GM18520 (cell line): ENCODE results near the gene SLC39A8.
"Not testable (repeated sequence)": the region's sequence is repeated elsewhere in the genome, so short reads cannot be mapped to it uniquely, and the experiment has no call there.

Source experiments
- ATAC-seq: cut with Tn5 transposase; IDR thresholded peaks from one replicate; pipeline ENCODE4 v1.9.1; 2021; ENCODE audit not compliant: unreplicated experiment

Gene SLC39A8

DNA sequence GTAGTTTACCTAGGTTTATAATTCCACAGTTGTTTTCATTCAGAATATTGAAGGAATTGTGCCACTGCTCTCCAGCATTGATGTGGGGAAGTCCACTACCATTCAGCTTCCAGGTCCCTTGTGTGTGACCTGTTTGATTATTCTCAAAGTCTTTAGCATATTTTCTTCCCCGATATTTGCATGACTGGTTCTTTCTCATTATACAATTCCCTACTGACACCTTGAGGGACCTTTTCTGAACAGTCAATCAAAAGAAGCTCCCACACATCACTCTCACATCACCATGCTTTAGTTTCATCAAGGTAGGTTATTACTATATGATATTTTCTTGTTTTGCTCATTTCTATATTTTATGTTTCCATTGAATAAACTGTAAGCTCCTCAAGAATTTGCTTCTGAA lies 44.1 kb downstream of the SLC39A8 start:
- no peak for ATAC-seq

DNA sequence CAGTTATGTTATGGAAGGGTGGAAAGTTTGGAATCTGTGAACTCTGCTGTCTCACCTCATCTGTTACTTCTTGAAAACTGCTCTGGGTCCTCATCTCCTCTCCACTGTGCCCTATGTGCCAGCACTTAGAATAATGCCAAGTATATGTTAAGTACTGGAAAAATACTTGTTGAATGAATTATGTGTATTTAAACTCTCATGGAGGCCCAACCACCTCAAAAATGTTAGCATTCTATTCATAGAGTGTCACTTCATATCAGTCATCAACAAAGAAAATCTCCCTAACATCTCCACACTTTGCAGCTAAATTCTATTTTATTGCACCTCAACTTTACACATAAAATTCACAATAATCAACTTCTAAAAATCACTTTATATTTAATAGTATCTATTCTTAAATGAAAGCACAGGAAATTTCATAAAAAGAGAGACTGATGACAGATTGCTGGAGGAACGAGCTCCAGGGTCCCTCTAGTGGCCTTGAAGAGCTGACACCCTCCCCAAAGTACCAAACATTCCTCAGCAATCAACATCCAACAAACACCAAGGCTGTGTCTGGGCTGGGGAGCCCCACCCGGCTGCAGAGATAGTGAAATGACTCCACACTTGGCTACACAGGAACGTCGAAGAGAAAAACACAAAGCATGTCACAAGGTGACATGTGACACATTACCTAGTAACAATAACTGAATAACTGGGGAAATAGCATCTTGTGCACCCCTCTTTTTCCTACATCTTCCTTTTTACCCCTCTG lies 45.8 kb downstream of the SLC39A8 start:
- ATAC-seq, result peak; percentile 40

DNA sequence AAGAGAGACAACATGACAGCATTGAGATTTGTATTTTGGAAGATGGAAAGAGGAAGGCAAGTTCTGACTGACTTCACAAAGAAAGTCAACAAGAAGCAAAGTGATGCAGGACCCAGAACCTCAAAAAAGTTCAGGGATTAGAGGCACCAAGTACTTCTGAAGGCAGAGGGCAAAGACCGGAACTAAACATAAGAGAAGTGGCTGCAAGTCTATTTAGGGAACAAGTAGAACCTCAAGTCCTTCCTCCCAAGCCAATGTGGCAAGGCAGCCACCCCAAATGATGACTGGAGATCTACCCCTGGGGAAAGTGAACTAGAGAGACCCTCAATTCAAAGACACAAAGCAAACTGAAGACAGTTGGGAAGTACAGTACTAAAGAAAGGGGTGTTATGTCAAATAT lies 46.6 kb downstream of the SLC39A8 start:
- no peak for ATAC-seq

DNA sequence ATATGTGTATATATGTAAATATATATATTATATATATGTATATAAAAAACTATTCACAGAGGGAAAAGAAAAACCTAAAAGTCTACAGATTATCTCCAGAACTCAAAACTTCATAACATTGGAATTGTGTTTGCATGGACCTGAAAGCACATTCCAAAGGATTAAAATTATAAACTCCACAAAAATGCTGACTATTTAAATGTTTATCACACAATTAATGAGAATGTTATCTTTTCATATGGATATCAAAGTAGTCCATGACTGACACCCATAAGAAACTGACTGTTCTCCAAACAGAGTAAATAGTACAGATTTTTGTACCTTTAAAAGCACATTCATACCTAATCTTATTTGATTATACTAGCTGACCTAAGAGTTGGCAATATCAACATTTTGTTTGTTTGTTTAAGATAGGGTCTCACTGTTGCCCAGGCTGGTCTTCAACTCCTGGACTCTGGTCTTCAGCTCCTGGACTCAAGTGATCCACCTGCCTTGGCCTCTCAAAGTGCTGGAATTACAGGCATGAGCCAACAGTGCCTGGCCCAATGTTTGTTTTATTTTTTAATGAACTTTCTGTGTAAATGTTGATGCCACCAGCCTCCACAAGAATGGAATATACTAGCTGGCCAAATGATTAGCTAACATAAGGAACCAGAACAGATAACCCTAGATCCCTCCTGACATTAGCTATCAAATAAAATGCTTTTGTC lies 50.0 kb downstream of the SLC39A8 start:
- no peak for ATAC-seq

DNA sequence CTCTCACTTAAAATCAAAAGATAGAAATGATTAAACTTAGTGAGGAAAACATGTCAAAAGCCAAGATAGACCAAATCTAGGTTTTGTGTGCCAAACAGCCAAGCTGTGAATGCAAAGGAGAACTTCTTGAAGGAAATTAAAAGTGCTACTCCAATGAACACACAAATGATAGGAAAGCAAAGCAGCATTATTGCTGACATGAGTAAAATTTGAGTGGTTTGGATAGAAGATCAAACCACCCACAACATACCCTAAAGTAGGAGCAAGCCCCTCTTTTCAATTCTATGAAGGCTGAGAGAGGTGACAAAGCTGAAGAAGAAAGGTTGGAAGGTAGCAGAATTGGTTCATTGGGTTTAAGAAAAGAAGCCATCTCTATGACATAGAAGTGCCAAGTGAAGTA lies 56.8 kb downstream of the SLC39A8 start:
- no peak for ATAC-seq

DNA sequence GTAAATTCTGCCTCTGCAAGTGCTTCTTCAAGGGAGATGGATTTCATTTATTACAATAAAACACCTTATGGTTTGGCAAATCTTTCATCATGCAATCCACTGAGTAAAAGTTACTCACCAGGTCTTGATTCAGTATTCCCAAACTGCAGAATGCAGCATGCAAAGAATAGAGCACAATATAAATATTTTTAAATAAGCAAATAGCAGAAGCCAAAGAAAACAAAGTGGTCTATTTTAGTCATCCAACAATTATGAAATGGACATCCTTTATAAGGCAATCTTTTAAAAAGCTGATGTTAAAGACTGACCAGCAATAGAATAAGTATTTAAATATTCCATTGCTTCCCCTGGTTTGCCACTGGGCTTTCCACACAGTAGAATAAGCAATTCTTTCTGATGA lies 59.5 kb downstream of the SLC39A8 start:
- no peak for ATAC-seq

DNA sequence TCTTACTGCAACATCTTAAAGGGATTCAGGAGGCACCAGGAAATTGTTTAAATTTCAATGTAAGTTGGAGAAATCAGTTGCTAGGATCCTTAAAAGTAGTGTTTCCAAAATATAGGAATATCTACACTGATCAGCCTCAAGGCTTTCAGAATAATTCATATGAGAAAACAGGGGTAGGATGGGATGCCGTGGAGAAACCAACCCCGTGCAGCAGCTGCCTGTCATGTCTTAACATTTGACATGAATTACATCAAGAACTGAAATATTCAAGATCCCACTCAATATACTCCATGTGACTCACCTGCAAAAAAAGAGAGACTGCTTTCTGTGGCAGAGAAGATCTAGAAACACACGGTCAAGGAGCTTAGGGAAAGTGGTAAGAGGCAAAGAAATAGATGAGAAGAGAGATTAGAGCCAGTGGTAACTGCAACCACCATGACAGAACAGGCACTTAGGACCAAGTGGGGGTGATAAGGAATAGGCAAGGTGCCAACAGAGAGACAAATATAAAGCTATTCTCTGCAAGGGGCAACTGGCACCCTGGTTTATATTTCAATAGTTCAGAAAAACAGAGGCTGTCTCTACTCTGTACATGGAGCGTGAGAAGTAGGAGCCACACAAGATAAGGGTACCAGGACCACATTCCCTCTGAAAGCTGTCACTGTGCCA lies 64.0 kb downstream of the SLC39A8 start:
- ATAC-seq, result no peak

DNA sequence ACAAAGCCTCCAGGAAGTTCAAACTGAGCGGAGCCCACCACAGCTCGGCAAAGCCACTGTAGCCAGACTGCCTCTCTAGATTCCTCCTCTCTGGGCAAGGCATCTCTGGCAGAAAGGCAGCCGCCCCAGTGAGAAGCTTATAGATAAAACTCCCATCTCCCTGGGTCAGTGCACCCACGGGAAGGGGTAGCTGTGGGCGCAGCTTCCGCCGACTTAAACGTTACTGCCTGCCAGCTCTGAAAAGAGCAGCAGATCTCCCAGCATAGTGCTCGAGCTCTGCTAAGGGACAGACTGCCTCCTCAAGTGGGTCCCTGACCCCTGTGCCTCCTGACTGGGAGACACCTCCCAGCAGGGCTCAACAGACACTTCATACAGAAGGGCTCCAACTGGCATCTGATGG lies 72.0 kb downstream of the SLC39A8 start:
- ATAC-seq, result not testable (repeated sequence)

DNA sequence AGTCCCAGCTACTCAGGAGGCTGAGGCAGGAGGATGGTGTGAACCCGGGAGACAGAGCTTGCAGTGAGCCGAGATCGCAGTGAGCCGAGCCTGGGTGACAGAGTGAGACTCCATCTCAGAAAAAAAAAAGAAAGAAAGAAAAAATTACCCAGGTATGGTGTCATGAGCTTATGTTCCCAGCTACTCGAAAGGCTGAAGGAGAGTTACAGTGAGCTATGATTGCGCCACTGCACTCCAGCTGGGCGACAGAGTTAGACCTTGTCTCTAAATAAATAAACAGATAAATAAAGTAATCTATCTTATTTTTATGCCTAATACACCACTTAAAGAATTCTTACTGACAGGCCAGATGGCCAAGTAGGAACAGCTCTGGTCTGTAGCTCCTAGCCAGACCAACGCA lies 73.0 kb downstream of the SLC39A8 start:
- no peak for ATAC-seq

DNA sequence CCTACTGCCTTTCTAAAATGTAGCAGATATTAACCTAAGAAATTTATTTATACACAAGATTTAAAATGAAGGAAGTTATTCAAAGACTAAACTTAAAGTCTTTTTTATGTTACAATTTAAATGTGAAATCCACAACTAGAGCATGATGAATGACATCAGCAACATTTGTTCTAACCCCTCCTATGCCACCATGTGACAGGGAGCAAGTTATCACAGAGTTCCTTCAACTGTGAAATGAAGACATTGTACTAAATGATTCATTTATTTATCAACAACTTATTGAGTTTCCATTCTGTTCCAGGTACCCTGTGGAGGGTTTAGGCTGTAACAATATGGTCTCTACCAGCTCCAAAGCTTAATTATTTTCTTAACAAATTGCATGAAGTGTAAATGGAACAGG lies 76.9 kb downstream of the SLC39A8 start:
- no peak for ATAC-seq

DNA sequence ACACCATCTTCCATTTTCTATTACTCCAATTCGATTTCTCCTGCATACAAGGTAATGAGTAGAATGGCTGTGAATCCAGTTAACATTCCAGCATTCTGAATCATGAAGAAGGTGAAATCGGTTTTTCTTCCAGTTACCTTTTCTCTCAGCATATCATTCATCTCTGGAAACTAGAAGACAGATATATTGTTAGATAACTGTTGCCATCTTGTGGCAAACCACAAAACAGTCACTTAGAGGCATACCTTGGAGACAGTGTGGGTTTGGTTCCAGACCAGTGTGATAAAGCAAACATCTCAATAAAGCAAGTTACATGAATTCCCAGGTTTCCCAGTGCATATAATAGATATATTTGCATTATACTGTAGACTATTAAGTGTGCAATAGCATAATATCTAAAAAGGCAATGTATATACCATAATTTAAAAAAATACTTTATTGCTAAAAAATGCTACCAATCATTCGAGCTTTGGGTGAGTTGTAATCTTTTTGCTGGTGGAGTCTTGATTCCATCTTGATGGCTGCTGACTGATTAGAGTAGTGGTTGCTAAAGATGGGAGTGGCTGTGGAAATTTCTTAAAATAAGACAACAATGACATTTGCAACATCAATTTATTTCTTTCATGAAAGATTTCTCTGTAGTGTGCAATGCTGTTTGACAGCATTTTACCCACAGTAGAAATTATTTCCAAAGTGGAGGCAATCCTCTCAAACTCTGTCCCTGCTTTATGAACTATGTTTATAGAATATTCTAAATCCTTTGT lies 82.1 kb downstream of the SLC39A8 start:
- ATAC-seq, result peak; percentile 91

DNA sequence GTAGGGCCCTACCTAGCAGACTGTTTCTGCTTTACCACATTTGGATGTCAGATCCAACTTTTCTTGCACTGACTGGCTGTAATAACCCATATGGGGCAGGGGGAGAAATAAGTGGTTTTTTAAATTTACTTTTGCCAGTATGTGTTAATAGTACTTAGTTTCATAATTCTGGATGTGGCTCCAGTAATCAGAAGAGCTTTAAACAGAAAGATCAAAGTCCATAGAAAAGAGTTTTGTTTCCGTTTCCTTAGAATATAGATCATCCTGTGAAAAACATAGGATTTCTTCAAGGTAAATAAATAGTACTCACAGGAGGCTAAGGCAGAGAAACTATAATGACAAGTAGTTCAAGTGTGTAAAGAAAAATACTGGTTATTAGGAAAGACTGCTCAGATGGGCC lies 85.6 kb downstream of the SLC39A8 start:
- no peak for ATAC-seq

DNA sequence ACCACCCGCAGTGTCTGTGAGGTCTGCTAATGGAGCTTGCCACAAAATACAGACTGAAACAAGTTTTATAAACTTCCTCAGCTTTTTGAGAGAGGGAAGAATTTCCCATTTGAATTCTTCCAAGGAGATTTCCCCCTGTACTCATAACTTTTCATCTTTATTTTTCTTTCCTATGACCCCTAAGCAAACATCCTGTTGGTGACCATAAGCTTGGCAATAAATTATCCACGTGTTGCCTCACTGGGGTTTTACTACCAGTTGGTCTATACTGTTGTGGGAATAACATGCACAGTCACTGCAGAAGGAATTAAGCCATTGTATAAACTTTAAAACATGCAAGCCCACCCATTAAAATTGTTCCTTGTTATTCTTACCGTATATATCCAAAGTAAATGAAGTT lies 86.2 kb downstream of the SLC39A8 start:
- ATAC-seq, result no peak

DNA sequence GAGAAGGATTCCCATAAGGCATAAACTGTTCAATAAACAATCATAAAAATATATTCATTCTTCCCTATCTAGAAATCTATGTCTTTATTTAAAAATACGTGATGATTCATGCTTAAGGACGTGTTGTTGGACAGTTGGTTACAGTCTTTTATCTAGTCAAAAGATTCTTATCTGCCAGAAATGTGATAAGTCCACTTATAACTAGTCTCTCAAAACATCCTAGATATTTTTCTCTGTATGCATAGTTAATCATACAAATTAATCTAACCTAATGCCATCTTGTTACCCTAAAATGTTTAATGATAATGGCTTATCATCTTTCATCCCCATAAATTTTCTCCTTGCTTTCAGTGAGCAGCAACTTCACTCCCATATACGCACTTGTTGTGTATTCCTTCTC lies 89.0 kb downstream of the SLC39A8 start:
- no peak for ATAC-seq

DNA sequence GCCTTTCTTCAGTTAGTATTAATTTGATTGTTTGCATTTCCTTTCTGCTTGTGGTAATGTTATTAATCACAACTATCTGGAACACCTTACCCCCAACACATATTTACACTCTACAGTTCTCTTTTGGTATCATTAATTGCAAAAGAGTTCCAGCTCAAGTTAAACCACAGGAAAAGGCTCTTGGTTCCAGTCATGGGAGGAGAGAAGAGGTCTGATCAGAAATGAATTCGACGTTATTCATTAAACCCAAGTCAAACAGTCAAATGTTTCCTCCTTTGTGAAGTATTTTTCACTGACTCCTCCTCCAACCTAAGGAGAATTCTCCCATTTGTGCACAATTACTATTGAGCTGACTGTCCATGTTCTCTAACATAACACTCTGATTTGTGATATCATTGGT lies 91.4 kb downstream of the SLC39A8 start:
- no peak for ATAC-seq

DNA sequence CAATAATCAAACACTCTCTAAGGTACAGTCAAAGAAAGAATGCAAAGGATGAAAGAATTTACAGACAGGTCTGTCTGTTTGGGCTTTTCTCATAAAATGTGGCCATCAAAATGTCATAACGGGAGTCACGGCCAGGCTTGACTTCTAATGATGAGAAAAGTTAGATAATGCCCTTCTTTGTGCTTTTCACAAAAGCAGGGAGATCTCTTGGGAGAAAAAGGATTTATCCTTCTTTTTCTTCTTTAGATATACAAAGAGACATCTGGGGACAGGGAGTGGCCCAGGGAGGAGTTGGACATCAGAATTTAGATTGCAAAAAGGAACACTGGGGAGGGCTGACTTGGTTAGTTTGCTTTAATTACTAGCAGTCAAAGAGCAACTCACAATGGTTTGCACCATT lies 93.1 kb downstream of the SLC39A8 start:
- no peak for ATAC-seq

DNA sequence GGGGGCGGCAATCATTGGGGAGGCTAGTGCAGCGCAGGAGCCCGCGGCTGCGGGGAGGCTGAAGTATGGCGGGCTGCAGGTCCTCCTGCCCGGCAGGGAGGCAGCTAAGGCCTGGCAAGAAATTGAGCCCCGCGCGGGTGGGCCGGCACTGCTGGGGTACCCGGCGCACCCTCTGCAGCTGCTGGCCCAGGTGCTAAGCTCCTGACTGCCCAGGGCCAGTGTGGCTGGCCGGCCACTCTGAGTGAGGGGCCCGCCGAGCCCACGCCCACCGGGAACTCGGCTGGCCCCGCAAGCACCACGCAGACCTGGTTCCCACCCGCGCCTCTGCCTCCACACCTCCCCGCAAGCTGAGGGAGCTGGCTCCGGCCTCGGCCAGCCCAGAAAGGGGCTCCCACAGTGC lies 94.9 kb downstream of the SLC39A8 start:
- ATAC-seq, result no peak

DNA sequence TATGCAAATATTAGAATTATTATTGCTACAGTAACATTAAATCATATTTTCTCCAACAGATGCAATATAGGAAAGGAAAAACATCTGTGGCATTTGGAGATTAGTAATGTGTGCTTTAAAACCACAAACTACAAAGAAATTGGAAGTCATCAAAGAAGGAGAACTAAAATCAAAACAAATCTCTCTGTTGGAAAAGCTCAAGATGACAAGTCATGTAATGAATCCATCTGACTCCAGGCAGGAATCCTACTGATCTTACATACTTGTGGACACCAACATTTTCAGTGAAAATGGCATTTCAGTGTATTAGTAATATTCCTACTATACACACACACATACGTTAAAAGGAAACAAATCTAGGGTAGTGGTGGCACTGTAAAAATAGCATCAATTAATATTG lies 98.2 kb downstream of the SLC39A8 start:
- ATAC-seq, result no peak

DNA sequence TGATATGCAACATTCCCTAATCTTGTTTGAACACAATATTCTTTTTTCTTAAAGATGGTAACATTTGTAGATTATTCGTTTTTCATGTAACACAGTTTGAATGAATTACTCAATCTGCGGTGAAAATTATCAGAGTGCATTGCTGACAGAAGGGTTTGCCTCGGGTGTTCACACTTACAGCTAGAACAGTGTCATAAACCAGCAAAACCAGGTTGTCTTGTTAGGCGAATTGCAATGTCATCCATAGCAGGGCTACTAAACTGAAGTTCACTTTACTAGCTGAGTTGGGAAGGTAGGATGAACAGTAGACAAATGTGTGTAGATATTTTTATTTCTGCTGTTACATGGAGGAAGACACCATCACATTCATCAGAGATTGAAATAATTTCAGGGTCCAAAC lies 98.9 kb downstream of the SLC39A8 start:
- ATAC-seq, result no peak

DNA sequence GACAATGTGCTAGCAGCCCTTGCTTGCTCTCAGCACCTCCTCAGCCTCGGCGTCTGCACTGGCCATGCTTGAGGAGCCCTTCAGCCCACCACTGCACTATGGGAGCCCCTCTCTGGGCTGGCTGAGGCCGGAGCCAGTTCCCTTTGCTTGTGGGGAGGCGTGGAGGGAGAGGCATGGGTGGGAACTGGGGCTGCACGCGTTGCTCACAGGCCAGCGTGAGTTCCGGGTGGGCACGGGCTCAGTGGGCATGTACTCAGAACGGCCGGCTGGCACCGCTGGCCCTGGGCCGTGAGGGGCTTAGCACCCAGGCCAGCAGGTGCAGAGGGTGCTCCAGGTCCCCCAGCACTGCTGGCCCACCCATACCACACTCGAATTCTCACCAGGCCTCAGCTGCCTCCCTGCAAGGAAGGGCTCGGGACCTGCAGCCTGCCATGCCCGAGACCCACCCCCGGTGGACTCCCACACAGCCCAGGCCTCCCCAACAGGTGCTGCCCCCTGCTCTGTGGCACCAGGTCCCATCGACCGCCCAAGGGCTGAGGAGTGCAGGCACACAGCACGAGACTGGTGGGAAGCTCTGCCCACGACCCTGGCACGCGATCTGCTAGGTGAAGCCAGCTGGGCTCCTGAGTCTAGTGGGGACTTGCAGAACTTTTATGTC lies 100.3 kb downstream of the SLC39A8 start:
- ATAC-seq, result no peak

DNA sequence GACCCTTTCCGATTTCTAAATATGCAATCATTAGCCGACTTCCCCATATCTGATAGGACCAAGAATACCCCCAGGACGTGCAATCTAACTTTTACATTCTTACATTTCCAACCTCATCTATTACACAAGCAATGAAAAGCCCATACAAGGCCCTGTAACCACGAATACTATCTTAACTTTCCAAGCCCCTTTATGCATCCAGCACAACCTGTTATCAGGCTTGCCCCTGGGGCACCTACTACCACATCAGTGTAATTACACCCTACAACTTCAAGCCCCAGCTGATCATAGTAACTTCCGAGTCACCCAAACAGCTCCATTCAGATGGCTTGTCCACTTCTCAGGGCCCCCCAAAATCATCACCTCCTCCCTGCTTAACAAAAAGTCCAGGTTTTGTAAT lies 102.0 kb downstream of the SLC39A8 start:
- ATAC-seq, result not testable (repeated sequence)
